ENCODE results near the gene BNC1.
"Not testable (repeated sequence)": the region's sequence is repeated elsewhere in the genome, so short reads cannot be mapped to it uniquely, and the experiment has no call there.

BNC1 gene

GRCh38 chr15:83299462-83299861 is 15.0 kb upstream of the BNC1 start:
- DNase-seq (ENCODE audit: low read depth in 3 of 3): no peak

- DNase-seq (ENCODE audit: low read depth in 3 of 3): no peak
Measured at GRCh38 chr15:83295417-83295816, 11.0 kb upstream of the BNC1 start.

GRCh38 chr15:83293201-83293600 is 8.7 kb upstream of the BNC1 start:
- no peak for DNase-seq (ENCODE audit: low read depth in 3 of 3)

- no peak for DNase-seq (ENCODE audit: low read depth in 3 of 3)
Measured at GRCh38 chr15:83292317-83292716, 7.9 kb upstream of the BNC1 start.

GRCh38 chr15:83290236-83290635 is 5.8 kb upstream of the BNC1 start:
- DNase-seq (ENCODE audit: low read depth in 3 of 3): no peak

- no peak for DNase-seq (ENCODE audit: low read depth in 3 of 3)
Measured at GRCh38 chr15:83289160-83289559, 4.7 kb upstream of the BNC1 start.

GRCh38 chr15:83288381-83288801 is 3.9 kb upstream of the BNC1 start:
- DNase-seq (ENCODE audit: low read depth in 3 of 3): no peak

- no peak for DNase-seq (ENCODE audit: low read depth in 3 of 3)
Measured at GRCh38 chr15:83287541-83288027, 3.1 kb upstream of the BNC1 start.

- no peak for DNase-seq (ENCODE audit: low read depth in 3 of 3)
Measured at GRCh38 chr15:83285979-83286553, 1.6 kb upstream of the BNC1 start.

GRCh38 chr15:83285284-83285978 is 967 bp upstream of the BNC1 start:
- DNase-seq (ENCODE audit: low read depth in 3 of 3): no peak

- DNase-seq (ENCODE audit: low read depth in 3 of 3): no peak
Measured at GRCh38 chr15:83283813-83284558, 478 bp downstream of the BNC1 start.

GRCh38 chr15:83283138-83283812 is 1.2 kb downstream of the BNC1 start:
- DNase-seq (ENCODE audit: low read depth in 3 of 3): no peak

GRCh38 chr15:83282776-83283137 is 1.7 kb downstream of the BNC1 start:
- no peak for DNase-seq (ENCODE audit: low read depth in 3 of 3)

GRCh38 chr15:83282141-83282540 is 2.3 kb downstream of the BNC1 start:
- no peak for DNase-seq (ENCODE audit: low read depth in 3 of 3)

- no peak for DNase-seq (ENCODE audit: low read depth in 3 of 3)
Measured at GRCh38 chr15:83278191-83278590, 6.3 kb downstream of the BNC1 start.

GRCh38 chr15:83276661-83277060 is 7.8 kb downstream of the BNC1 start:
- DNase-seq (ENCODE audit: low read depth in 3 of 3): no peak

GRCh38 chr15:83275412-83275811 is 9.1 kb downstream of the BNC1 start:
- DNase-seq (ENCODE audit: low read depth in 3 of 3): no peak

GRCh38 chr15:83270176-83270575 is 14.3 kb downstream of the BNC1 start:
- DNase-seq (ENCODE audit: low read depth in 3 of 3): no peak

GRCh38 chr15:83268147-83268546 is 16.3 kb downstream of the BNC1 start:
- no peak for DNase-seq (ENCODE audit: low read depth in 3 of 3)

- DNase-seq (ENCODE audit: low read depth in 3 of 3): no peak
Measured at GRCh38 chr15:83262594-83263315, 21.7 kb downstream of the BNC1 start.

- DNase-seq (ENCODE audit: low read depth in 3 of 3): not testable (repeated sequence)
Measured at GRCh38 chr15:83262181-83262580, 22.3 kb downstream of the BNC1 start.

- DNase-seq (ENCODE audit: low read depth in 3 of 3): no peak
Measured at GRCh38 chr15:83250781-83251180, 33.7 kb downstream of the BNC1 start.

Data from stimulated activated CD4-positive, alpha-beta T cell treated with anti-CD3 and anti-CD28 coated beads, TNF-alpha, amount 100 ng/mL, for 48 hours (primary cell).